ENCODE measurements around the gene S1PR3.

DNA sequence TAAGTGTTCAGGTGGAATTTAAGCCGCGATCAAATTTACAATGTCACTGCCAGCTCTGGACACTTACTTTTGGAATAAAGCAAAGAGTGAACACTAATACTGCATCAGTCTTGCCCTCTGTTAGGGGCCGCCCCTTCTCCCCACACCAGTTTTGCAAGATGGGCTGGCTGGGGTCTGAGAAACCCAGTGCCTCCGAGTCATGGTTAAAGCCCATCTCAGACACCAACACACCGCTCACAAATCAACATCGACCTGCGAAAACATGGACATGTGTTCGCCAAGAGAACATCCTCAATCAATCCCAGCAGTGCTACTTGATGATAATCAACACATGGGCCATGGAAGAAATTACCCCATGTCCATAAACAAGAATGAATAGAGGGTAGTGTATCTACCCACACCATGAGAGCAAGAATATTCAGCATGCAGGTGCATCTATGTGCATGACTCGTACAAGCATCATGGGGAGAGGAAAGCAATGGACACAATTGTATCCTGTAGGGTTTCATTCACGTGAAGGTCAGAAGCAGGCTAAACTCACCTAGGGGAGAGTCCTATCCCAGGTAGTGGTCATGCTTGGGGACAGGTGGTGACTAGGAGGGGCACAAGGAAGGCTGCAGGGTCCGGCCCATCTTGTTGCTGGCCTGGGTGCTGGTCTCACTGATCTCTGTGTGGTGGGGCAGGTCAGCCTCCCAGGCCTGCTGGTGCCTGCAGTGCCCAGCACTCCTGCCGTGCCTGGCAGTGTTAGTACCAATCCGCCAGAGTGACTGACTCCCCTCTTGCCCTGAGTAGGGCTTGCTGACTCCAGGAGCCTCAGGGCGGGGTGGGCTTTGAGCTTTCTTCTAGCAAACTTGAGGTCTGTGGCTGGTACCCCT, 5.0 kb downstream of the S1PR3 start:
- TF ChIP-seq TAF1 (IDR thresholded peaks at IDR 0.05; ENCODE audit: control insufficient read depth, extremely low read depth, insufficient read depth, low read length, severe bottlenecking) (no peak), KDM1A (IDR thresholded peaks at IDR 0.05) (no peak), MED1 (CRISPR knock-in tag; IDR thresholded peaks at IDR 0.05; ENCODE audit: borderline replicate concordance) (no peak), RNF2 (IDR thresholded peaks at IDR 0.05) (no peak), POLR2AphosphoS5 (IDR thresholded peaks at IDR 0.05; ENCODE audit: control insufficient read depth, insufficient read depth, low read depth, low read length) (no peak)
